Hindlimb muscle (tissue), 1 donor: ENCODE results near the gene RFLNA. TPM values are rescaled to one million over a fixed set of nuclear protein-coding genes. Genes with fewer than 3 reads are reported as not detected.
"Not testable (repeated sequence)": the region's sequence is repeated elsewhere in the genome, so short reads cannot be mapped to it uniquely, and the experiment has no call there.

ENCODE experiments used
- DNase-seq: peaks from one replicate; pipeline ENCODE4 v3.0.0-alpha.2; 2013
- polyA plus RNA-seq: library from polyadenylated mRNA; unstranded; fragments of 120-200 nt; gene quantifications from one replicate; pipeline ENCODE4 v1.2.1, GENCODE V29; 2013; ENCODE audit not compliant: insufficient read length

The RFLNA gene
- polyA plus RNA-seq, 1 donor: 6.9 TPM

- DNase-seq: no peak
Observed at GRCh38 chr12:124321556-124322270, 26.8 kb downstream of the RFLNA start.

DNA sequence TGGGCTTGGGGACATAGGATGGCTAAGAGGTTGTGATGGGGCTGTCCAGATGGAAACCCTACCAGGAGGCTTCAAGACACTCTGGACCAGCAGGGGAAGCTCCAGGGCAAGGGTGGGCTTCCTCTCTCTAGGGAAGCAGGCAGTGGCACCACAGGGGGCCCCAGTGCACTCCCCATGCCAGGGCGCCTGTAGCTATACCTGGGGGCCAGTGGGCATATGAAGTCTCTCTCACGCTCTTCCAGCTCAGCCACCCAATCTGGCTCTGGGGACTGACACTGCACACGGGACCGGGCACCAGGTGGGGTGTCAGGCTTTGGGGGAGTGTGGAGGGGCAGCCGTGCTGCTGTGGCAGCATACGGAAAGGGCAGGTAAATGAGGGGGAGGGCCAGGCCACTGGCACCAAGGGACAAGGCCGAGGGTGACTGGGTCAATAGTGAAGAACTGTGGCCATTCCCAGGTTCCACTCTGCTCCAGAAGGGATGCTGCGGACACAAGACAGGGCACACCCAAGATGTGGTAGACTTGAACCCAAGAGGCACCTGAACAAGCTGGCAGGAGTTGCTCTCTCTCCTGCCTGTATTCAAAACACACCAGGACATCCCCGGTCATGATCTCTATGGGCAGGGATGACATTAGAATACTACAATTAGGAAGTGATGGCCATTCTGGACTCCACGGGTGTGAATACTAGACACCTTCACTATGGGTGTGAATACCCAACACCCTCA is 27.5 kb downstream of the RFLNA start:
- DNase-seq: no peak

DNA sequence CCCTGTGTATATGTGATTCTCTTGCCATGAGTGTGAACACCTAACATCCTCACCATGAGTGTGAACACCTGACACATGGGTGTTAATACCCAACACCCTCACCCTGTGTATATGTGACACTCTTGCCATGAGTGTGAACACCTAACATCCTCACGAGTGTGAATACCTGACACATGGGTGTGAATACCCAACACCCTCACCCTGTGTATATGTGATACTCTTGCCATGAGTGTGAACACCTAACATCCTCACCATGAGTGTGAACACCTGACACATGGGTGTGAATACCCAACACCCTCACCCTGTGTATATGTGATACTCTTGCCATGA is 28.1 kb downstream of the RFLNA start:
- not testable (repeated sequence) for DNase-seq

GRCh38 chr12:124323771-124324530 is 29.1 kb downstream of the RFLNA start:
- no peak for DNase-seq

DNA sequence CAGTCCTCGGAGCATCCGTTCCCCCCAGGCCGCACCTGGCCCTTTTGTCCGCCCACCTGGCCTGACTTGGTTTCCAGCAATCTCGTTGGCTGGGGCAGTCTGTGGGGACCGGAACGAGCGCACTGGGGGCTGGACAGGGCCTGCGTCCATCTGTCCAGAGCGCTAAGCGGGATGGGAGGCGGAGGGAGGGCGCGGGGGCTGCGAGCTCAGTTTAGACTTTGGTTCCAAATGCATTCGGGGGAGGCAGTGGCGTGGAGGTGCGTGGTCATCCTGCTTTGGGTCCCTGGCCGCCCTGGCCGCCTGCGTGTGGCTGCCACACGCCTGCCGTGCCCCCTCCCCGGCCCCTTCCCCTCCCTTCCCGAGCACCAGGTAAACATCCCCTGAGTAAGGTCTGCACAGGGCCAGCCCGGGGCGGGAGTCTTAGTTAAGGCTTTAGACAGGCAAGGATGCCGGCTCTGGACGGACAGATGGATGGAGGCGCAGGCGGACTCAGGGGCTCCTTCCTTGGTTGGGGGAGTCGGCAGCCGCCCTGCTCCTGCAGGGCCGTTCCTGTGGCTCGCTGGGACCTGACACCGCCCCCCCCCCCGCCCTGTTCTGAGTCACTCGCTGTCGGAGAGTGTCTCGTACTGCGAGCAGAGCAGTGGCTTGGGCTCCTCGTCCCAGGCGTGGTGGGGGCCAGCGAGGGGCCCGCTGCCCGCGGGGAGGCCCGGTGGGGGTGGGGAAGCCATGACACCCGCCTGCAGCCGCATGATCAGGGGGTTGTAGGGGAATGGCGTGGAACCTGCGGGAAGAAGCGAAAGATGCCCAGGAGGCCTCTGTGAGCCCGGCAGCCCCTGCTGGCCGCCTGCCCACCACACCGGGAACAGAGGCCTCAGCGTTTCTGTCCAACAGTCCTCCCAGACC is 30.2 kb downstream of the RFLNA start:
- DNase-seq: no peak

DNA sequence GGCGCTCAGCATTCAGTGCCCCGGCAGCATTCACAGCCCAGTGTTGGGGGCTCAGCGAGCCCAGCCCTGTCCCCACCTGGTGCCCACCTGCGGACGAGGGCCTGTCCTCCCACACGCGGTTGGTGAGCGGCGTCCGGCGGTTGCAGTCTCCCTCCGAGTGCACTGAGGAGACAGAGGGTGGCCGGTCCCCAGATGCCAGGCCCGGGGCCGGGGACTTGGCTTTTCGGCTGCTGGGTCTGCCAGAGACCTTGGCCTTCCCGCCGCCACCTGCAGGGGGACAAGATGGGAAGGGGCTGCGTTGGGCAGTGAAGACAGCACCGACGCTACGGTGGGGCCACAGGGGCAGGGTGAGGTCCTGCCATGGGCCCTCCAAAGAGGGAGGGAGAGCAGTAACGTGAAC is 31.2 kb downstream of the RFLNA start:
- DNase-seq: no peak

DNA sequence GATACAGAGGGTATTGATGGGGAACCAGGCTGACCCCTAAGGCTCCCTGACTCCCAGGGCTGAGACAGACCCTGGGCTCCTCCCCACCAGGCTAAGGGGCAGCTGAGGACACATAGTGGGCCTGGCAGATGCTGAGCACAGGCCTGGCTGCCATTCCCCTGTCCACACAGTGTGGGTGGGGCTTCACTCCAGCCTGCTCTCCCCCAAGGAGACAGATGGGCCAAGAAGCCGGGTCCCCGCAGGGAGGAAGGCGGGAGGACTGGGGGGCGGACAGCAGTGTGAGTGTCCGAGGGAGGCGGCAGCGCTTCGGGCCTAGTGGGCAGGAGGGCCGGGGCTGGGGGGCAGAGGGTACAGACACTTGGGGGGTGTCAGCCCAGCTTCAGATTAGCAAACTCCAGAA is 32.0 kb downstream of the RFLNA start:
- DNase-seq: no peak

GRCh38 chr12:124327362-124328043 is 32.6 kb downstream of the RFLNA start:
- DNase-seq: no peak

DNA sequence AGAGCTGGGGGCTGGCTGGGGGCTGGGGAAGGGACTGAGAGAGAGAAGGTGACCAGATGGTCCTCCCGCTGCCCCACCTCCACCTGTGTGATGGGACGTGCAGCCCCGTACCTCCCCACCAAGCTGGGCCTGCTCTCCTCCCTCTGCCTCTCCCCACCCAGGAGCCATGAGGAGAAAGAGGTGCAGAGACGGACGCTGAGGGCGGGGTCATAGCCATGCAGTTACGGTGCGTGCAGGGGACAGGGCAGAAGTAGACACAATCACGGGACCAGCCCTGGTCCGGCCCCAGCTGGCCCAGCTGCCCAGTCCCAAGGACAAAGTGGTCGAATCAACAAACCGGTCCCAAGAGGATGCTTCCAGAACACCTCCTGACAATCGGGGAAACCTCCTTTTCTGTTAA is 33.2 kb downstream of the RFLNA start:
- no peak for DNase-seq

- no peak for DNase-seq
Observed at GRCh38 chr12:124328636-124329035, 33.7 kb downstream of the RFLNA start.

GRCh38 chr12:124332058-124332672 is 37.3 kb downstream of the RFLNA start:
- no peak for DNase-seq

DNA sequence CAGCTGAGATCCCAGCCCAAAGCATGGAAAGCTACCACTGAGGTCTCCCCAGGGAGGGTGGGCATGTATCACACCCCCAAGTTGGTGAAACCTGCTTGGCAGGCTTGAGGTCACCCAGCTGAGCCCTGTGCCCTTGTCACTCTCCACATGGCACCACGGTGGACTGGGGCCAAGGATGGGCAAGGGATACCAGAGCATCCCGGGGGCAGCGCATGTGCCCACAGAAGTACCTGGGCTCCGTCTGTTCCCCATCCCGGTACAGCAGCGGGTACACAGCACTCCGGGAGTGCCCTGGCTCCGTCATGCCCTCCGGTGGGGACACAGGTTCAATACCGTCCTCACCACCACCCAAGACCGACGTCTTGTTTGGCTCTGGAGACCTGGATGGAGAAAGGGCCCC is 38.0 kb downstream of the RFLNA start:
- no peak for DNase-seq

DNA sequence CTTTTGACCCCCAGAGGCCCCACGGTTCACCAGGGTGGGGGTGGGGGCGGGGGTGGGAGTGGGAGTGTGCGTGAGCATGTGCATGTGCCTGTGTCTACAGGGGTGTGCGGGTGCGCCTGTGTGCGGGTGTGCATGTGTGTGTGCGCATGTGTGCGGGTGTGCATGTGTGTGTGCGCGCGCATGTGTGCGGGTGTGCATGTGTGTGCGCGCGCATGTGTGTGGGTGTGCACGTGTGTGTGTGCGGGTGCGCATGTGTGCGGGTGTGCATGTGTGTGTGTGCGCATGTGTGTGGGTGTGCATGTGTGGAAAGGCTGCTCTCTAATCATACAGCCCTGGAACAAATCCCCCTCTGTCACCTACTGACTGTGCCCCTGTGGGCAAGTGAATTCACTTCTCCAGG is 38.8 kb downstream of the RFLNA start:
- no peak for DNase-seq

GRCh38 chr12:124334266-124334665 is 39.4 kb downstream of the RFLNA start:
- no peak for DNase-seq

- no peak for DNase-seq
Observed at GRCh38 chr12:124334976-124335375, 40.1 kb downstream of the RFLNA start.

DNA sequence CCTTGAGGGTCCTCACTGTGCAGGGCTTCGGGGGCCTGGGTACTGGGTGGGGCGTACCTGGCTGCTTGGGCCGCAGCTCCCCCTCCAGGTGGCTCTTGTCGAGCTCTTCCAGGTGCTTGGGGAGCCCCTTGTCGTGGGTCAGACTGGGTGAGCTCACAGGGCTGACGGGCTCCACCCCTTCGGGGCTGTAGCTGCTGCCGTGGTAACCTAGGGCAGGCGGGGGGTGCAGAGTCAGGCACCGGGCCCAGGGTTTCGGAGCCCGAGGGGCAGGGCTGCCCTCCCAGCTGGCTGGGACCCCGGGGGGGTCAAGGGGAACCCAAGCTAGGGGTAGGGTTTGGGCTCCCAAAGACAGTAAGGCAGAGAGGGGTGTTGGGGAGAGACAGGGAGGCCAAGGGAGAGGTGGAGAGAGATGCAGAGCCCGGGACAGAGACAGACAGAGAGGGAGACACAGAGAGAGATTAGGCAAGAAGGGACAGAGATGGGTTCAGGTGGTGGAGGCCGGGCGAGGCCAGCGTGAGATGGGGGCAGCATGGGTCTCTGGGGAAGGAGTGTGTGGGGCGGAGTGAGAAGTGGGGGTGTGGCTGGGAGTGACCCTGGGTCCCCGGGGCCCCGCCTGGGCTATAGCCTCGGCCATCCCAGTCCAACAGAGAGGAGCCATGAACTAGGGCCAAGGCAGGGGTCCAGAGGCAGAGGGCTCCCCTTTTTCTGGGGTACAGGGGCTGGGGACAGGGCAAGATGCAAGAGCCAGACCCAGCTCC is 40.7 kb downstream of the RFLNA start:
- DNase-seq: no peak

DNA sequence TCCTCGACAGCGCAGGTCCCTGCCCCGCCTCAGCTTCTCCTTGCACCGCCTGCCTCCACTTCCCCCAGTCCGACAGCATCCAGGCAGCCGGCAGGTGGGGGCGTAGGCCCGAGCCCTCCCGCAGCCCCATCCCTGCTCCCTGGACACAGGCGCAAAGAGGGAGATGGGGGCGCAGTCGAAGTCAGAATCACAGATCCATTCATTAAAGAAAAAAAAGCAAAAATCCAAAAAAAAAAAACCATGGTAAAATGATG is 41.2 kb downstream of the RFLNA start:
- DNase-seq: no peak

- DNase-seq: no peak
Observed at GRCh38 chr12:124336742-124337520, 42.0 kb downstream of the RFLNA start.

GRCh38 chr12:124337622-124338021 is 42.7 kb downstream of the RFLNA start:
- no peak for DNase-seq

GRCh38 chr12:124338448-124338847 is 43.6 kb downstream of the RFLNA start:
- DNase-seq: no peak
